SK-MEL-5 (cell line): ENCODE data around the gene DPEP1. TPM values are rescaled to one million over a fixed set of nuclear protein-coding genes. Genes with fewer than 3 reads are reported as not detected.
"Not testable (repeated sequence)": the region's sequence is repeated elsewhere in the genome, so short reads cannot be mapped to it uniquely, and the experiment has no call there.

ENCODE experiments used
- DNase-seq: peaks from one replicate; pipeline ENCODE4 v3.0.0-alpha.2; 2016; ENCODE audit warnings: low read depth, low spot score
- in situ Hi-C: cut with HindIII; loops from 2 replicates; pipeline ENCODE4 v1.10.0; 2016; ENCODE audit warnings: low sequenced_read_pairs, high pct_unique_total_duplicates, low pct_unique_long_range_greater_than_20kb
- total RNA-seq: library from RNA; depleted of rRNA; stranded (reverse); fragments of >200 nt; shearing (Covaris generic); gene quantifications from 2 replicates; pipeline ENCODE4 v1.2.3, GENCODE V29; 2014

Gene DPEP1
- total RNA-seq, 1 experiment from 2014 or later, result 0.53 TPM

- in situ Hi-C loops, result no loop called here
- no peak for DNase-seq
Measured at GRCh38 chr16:89629827-89630610, 16.6 kb downstream of the DPEP1 start.

GRCh38 chr16:89633064-89633631, 19.7 kb downstream of the DPEP1 start:
- DNase-seq, result no peak
- in situ Hi-C loops, result no loop called here

GRCh38 chr16:89634463-89635385, 21.3 kb downstream of the DPEP1 start:
- DNase-seq, in situ Hi-C loops: not testable (repeated sequence)

GRCh38 chr16:89636663-89637062, 23.2 kb downstream of the DPEP1 start:
- DNase-seq, result no peak
- in situ Hi-C loops, result no loop called here

- in situ Hi-C loops, result no loop called here
Measured at GRCh38 chr16:89637379-89637778, 23.9 kb downstream of the DPEP1 start.

GRCh38 chr16:89638455-89638854, 25.0 kb downstream of the DPEP1 start:
- in situ Hi-C loops, result no loop called here
- no peak for DNase-seq

More at GRCh38 chr16:89637379-89637778, 23.9 kb downstream of the DPEP1 start:
- DNase-seq, result no peak

- DNase-seq, result no peak
- in situ Hi-C loops, result no loop called here
Measured at GRCh38 chr16:89639385-89639784, 25.9 kb downstream of the DPEP1 start.

GRCh38 chr16:89641458-89642119, 28.1 kb downstream of the DPEP1 start:
- in situ Hi-C loops, result no loop called here

GRCh38 chr16:89642574-89642973, 29.1 kb downstream of the DPEP1 start:
- no peak for DNase-seq
- in situ Hi-C loops, result no loop called here

More at GRCh38 chr16:89641458-89642119, 28.1 kb downstream of the DPEP1 start:
- no peak for DNase-seq

- no peak for DNase-seq
- in situ Hi-C loops, result no loop called here
Measured at GRCh38 chr16:89643769-89644300, 30.4 kb downstream of the DPEP1 start.

- DNase-seq, result no peak
- in situ Hi-C loops, result no loop called here
Measured at GRCh38 chr16:89645122-89645521, 31.7 kb downstream of the DPEP1 start.

- in situ Hi-C loops, result no loop called here
- no peak for DNase-seq
Measured at GRCh38 chr16:89646270-89646669, 32.8 kb downstream of the DPEP1 start.

GRCh38 chr16:89646906-89647305, 33.5 kb downstream of the DPEP1 start:
- in situ Hi-C loops, result no loop called here
- no peak for DNase-seq

GRCh38 chr16:89651584-89651983, 38.1 kb downstream of the DPEP1 start:
- no peak for DNase-seq
- in situ Hi-C loops, result no loop called here

GRCh38 chr16:89653656-89654295, 40.3 kb downstream of the DPEP1 start:
- no peak for DNase-seq
- in situ Hi-C loops, result no loop called here

GRCh38 chr16:89655062-89655643, 41.7 kb downstream of the DPEP1 start:
- in situ Hi-C loops, result no loop called here
- DNase-seq, result no peak
